ENCODE results near the gene EZH1. TPM values are rescaled to one million over a fixed set of nuclear protein-coding genes. Genes with fewer than 3 reads are reported as not detected.
A peak's percentile ranks its signal among the peaks of the same experiment; 100 is the strongest.

EZH1 gene
- total and polyA plus RNA-seq, 2 of the 4 experiments (the other 2 are of a cell fraction), result 17.6 to 27.3 TPM

GRCh38 chr17:42725143-42725542, 19.7 kb downstream of the EZH1 start:
- Histone ChIP-seq H3K4me3 (ENCODE audit: insufficient read depth, low read depth, low read length) (no peak overlapping the region), H3K23ac (ENCODE audit: low read depth, low read length) (no peak overlapping the region), H3K9me1 (ENCODE audit: insufficient read depth, low read length) (no peaks in the 10 kb centered on the region), H3K27me3 (ENCODE audit: control insufficient read depth, insufficient read depth, low read length) (no peaks in the 10 kb centered on the region), H3K14ac (replicated peaks; ENCODE audit: low read depth, low read length) (no peak overlapping the region), H2BK20ac (ENCODE audit: low read depth, low read length) (no peak overlapping the region), H2BK5ac (ENCODE audit: low read depth, low read length, poor library complexity, severe bottlenecking) (no peak overlapping the region), H2AK9ac (replicated peaks; ENCODE audit: low read depth, low read length, poor library complexity) (no peak overlapping the region), H3K18ac (ENCODE audit: low read depth, low read length) (no peak overlapping the region), H2BK120ac (ENCODE audit: low read depth, low read length) (no peak overlapping the region), H3K56ac (ENCODE audit: extremely low read depth, insufficient read depth, low read length) (no peak overlapping the region), H4K91ac (ENCODE audit: insufficient read depth, low read depth, low read length) (no peak overlapping the region), H2AK5ac (ENCODE audit: low read depth, low read length) (no peak overlapping the region), H3K4me2 (ENCODE audit: low read depth, low read length) (no peak overlapping the region), H3K27ac (ENCODE audit: insufficient read depth, low read length) (no peak overlapping the region), H3K79me1 (ENCODE audit: low read depth in 1 of 2, low read length in 2 of 2) (no peaks in the 10 kb centered on the region), H2BK15ac (ENCODE audit: low read depth, low read length) (no peak overlapping the region), H3K36me3 (ENCODE audit: control insufficient read depth, insufficient read depth, low read length) (peaks cover 24% of the 10 kb centered on the region), H4K8ac (ENCODE audit: low read depth in 2 of 2, low read length in 2 of 2) (no peak overlapping the region), H2AFZ (replicated peaks; ENCODE audit: low read length, poor library complexity) (no peak overlapping the region), H3K4ac (ENCODE audit: low read depth, low read length) (no peak overlapping the region), H3K9me3 (ENCODE audit: control insufficient read depth, insufficient read depth, low read length) (no peaks in the 10 kb centered on the region), H4K20me1 (ENCODE audit: insufficient read depth, low read length) (no peaks in the 10 kb centered on the region), H3K4me1 (ENCODE audit: control insufficient read depth, insufficient read depth, low read length) (no peaks in the 10 kb centered on the region), H4K5ac (ENCODE audit: low read depth, low read length) (no peak overlapping the region), H3K9ac (ENCODE audit: low read depth, low read length) (no peak overlapping the region)
- no TSS peak for BruUV-seq (replicated peaks)
- in situ Hi-C loops (cut with MboI; ENCODE audit: low sequenced_read_pairs), result loop anchor here (10.0 kb wide), 1 partner anchor 210 kb away; no protein-coding TSS in a partner anchor
- intact Hi-C loops (cut with micrococcal nuclease), result no loop called here
- ATAC-seq (ENCODE audit: low read depth) (no peak), DNase-seq (no peak)
- dilution Hi-C loops (cut with HindIII; ENCODE audit: low sequenced_read_pairs, unreplicated experiment), result no loop called here
- CTCF ChIA-PET, result interaction anchor here (0.6 to 1.1 kb wide), 2 partner anchors 11 to 147 kb away, joined by 3 to 6 read pairs; no protein-coding TSS in a partner anchor
- POLR2A ChIA-PET (ENCODE audit: unreplicated experiment), result interaction anchor here (0.7 kb wide), 1 partner anchor 99 kb away, joined by 7 read pairs; the partner anchor contains the start of gene BECN1
- TF ChIP-seq CEBPB (IDR thresholded peaks at IDR 0.05; ENCODE audit: low read depth, low read length) (peak; percentile 30; the same call in 1 of the 2 replicates), ELK1 (IDR thresholded peaks at IDR 0.05; ENCODE audit: borderline replicate concordance, low read depth, low read length) (no peak)
- no CpG with 5 or more reads among the region's 6 CpGs for WGBS, 2 experiments (ENCODE audit: extremely low coverage in 2 of 2, insufficient read length in 1 of 2)

Measured in IMR-90 (cell line).